ENCODE measurements around the gene PRKAR2A.
"Not testable (repeated sequence)": the region's sequence is repeated elsewhere in the genome, so short reads cannot be mapped to it uniquely, and the experiment has no call there.

The PRKAR2A gene

DNA sequence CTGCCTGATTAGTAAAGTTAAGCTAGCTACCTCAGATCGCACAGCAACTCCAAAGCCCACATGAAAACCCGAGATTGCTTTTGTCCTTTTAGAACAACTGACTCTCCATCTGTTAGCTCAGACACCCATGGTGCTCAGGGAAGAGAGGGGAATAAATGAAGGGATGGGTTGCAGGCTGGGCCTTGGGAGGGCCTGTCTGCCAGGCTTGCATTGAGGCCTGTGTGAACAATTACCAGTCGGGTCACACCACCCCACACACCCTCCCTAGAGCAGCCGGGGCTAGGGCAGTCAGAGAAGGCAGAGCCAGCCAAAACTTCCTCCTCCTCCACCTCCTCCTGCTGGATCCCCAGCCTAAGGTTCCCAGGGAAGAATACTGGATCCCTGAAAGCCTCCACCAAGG is 8.8 kb upstream of the PRKAR2A start:
- Mint-ChIP-seq H3K27ac (no peak overlapping the region), H3K4me1 (no peaks in the 10 kb centered on the region), H3K9me3 (no peaks in the 10 kb centered on the region), H3K36me3 (peaks cover 13% of the 10 kb centered on the region), H3K27me3 (no peaks in the 10 kb centered on the region), H3K4me3 (no peak overlapping the region)
- no peak for DNase-seq (ENCODE audit: low spot score in 2 of 2)
- ATAC-seq (ENCODE audit: low read depth), result no peak

GRCh38 chr3:48855681-48856447 is 8.2 kb upstream of the PRKAR2A start:
- no peak overlapping the region for H3K4me3 Mint-ChIP-seq
- no peak overlapping the region for H3K27ac Mint-ChIP-seq
- H3K36me3 Mint-ChIP-seq, result peaks cover 13% of the 10 kb centered on the region
- H3K9me3 Mint-ChIP-seq, result no peaks in the 10 kb centered on the region
- ATAC-seq (ENCODE audit: low read depth), result no peak
- H3K4me1 Mint-ChIP-seq, result no peaks in the 10 kb centered on the region
- DNase-seq (ENCODE audit: low spot score in 2 of 2), result no peak
- no peaks in the 10 kb centered on the region for H3K27me3 Mint-ChIP-seq

DNA sequence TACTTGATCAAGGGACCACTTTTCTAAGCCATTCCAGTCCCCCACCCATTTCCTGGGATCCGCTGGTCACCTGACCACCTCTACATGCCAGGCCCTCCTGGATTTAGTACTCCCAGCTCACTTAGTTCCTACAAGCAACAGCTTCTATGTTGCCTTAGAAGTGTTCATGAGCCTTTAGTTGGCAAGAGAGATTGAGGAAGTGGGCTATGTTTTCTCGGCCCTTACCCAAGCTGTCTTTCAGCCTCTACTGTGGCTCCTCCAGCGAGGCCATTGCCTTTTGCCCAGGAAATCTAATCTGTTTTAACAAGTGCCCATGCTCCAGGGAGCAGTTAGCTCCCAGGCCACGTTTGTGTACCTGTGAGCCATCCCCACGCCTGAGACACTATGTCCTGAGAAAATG is 4.5 kb upstream of the PRKAR2A start:
- Mint-ChIP-seq H3K4me3 (no peak overlapping the region), H3K27ac (no peak overlapping the region), H3K27me3 (no peaks in the 10 kb centered on the region), H3K36me3 (no peaks in the 10 kb centered on the region), H3K9me3 (no peaks in the 10 kb centered on the region), H3K4me1 (peaks cover 9% of the 10 kb centered on the region)
- no peak for DNase-seq (ENCODE audit: low spot score in 2 of 2)
- ATAC-seq (ENCODE audit: low read depth), result no peak

- Mint-ChIP-seq H3K4me3 (no peak overlapping the region), H3K4me1 (peaks cover 11% of the 10 kb centered on the region), H3K36me3 (no peaks in the 10 kb centered on the region), H3K27ac (no peak overlapping the region), H3K27me3 (no peaks in the 10 kb centered on the region), H3K9me3 (no peaks in the 10 kb centered on the region)
- DNase-seq (ENCODE audit: low spot score in 2 of 2) (no peak), ATAC-seq (ENCODE audit: low read depth) (no peak)
These were observed 3.7 kb upstream of the PRKAR2A start for GRCh38 chr3:48851407-48851806.

DNA sequence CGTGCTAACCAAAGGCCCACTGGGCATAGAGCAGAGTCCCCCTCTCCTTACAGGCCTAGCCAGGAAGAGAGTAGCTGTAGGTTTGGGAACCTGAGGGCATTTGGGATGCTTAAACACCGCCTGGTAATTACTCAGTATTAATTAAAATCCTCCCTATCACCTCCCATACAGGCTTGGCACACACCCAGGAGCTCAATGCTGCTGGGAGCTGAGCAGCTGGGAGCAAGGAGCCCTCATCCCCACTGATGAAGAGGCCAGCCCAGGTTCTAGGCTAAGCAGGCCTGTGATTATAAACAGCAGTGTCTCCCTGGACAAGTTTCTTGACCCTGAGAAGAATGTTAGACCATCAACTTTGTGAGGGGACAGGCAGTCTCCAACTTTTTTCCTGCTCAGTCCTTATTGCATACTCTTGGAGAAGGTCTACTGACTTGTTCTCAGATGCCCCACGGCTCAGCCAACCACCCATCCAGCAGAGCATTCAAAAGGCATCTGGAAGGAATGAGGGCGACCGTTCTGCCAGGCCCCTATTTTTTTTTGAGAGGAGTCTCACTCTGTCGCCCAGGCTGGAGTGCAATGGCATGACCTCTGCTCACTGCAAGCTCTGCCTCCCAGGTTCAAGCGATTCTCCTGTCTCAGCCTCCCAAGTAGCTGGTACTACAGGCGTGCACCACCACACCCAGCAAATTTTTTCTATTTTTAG is 1.3 kb upstream of the PRKAR2A start:
- ATAC-seq (ENCODE audit: low read depth), result no peak
- Mint-ChIP-seq H3K27me3 (no peaks in the 10 kb centered on the region), H3K4me1 (peaks cover 16% of the 10 kb centered on the region), H3K4me3 (peak overlapping the region; percentile 91), H3K9me3 (no peaks in the 10 kb centered on the region), H3K36me3 (no peaks in the 10 kb centered on the region), H3K27ac (no peak overlapping the region)
- DNase-seq (ENCODE audit: low spot score in 2 of 2), result no peak

DNA sequence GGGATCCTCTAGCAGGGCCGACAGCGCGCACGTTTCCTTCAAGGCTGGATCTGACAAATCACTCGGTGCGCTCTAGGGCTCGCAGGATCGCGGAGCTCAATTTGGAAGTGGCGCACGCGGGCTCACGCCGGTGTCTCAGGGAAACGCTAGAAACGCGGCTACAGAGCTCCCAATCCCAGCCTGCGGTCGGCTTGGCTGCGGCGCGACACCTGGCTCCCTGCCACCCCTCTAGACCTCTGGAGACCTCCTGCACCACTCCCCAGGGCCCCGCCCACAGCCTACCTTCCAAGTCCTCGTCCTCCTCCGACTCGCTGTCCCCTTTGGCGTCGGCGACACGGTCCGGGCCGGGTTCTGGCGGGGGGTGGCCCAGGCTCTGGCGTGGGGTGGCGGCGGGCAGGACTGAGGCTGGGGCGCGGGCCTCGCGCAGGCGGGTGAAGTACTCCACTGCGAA is 596 bp downstream of the PRKAR2A start:
- H3K36me3 Mint-ChIP-seq, result no peaks in the 10 kb centered on the region
- H3K27me3 Mint-ChIP-seq, result no peaks in the 10 kb centered on the region
- peak; percentile 26 to 52 for DNase-seq (ENCODE audit: low spot score in 2 of 2)
- H3K4me3 Mint-ChIP-seq, result peak overlapping the region; percentile 91
- H3K9me3 Mint-ChIP-seq, result no peaks in the 10 kb centered on the region
- H3K4me1 Mint-ChIP-seq, result peaks cover 19% of the 10 kb centered on the region
- peak overlapping the region; percentile 93 for H3K27ac Mint-ChIP-seq
- ATAC-seq (ENCODE audit: low read depth), result peak; percentile 43

DNA sequence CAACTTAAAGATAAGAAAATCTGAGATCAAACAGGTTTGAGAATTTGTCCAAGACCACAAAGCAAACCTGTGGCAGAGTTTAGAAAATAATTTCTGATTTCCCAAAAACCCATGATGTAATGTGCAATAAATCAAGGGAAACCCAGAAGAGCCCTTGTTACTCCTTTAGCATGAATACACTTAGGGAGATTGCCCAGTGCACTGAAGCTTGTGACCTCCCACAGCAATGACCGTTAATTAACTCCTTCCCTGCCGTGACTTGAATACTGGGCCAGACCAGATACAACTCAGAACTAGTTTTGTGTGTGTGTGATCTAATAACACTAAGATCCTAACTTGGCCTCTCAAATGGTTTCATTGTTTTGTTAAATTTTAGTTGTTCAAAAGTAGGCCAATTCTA is 2.5 kb downstream of the PRKAR2A start:
- peaks cover 20% of the 10 kb centered on the region for H3K4me1 Mint-ChIP-seq
- H3K27me3 Mint-ChIP-seq, result no peaks in the 10 kb centered on the region
- ATAC-seq (ENCODE audit: low read depth) (no peak), DNase-seq (ENCODE audit: low spot score in 2 of 2) (no peak)
- no peak overlapping the region for H3K27ac Mint-ChIP-seq
- H3K36me3 Mint-ChIP-seq, result no peaks in the 10 kb centered on the region
- H3K9me3 Mint-ChIP-seq, result no peaks in the 10 kb centered on the region
- peak overlapping the region; percentile 37 for H3K4me3 Mint-ChIP-seq

- Mint-ChIP-seq H3K9me3 (no peaks in the 10 kb centered on the region), H3K27ac (no peak overlapping the region), H3K4me3 (no peak overlapping the region), H3K36me3 (peaks cover 7% of the 10 kb centered on the region), H3K4me1 (peaks cover 12% of the 10 kb centered on the region), H3K27me3 (no peaks in the 10 kb centered on the region)
- no peak for DNase-seq (ENCODE audit: low spot score in 2 of 2)
- ATAC-seq (ENCODE audit: low read depth), result no peak
These were observed 10.5 kb downstream of the PRKAR2A start for GRCh38 chr3:48837163-48837562.

DNA sequence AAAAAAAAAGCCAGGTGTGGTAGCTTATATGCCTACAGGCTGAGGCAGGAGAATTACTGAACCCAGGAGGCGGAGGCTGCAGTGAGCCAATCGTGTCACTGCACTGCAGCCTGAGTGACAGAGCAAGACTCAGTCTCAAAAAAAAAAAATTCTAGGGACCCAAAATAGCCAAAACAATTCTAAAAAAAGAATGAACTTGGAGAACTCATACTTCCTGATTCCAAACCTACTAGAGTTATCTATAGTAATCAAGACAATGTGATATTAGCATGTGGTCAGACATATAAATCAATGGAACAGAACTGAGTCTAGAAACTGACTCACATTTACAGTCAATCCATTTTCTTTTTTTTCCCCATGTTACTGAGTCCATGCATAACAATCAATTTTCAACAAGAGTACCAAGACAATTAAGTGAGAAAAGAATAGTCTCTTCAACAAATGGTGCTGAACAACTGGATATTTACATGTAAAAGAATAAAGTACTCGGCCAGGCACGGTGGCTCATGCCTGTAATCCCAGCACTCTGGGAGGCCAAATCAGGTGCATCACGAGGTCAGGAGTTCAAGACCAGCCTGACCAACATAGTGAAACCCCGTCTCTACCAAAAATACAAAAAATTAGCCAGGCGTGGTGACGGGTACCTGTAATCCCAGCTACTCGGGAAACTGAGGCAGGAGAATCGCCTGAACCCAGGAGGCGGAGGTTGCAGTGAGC is 11.9 kb downstream of the PRKAR2A start:
- H3K9me3 Mint-ChIP-seq, result no peaks in the 10 kb centered on the region
- ATAC-seq (ENCODE audit: low read depth) (no peak), DNase-seq (ENCODE audit: low spot score in 2 of 2) (no peak)
- H3K27ac Mint-ChIP-seq, result no peak overlapping the region
- H3K4me3 Mint-ChIP-seq, result no peak overlapping the region
- H3K27me3 Mint-ChIP-seq, result no peaks in the 10 kb centered on the region
- H3K36me3 Mint-ChIP-seq, result peaks cover 7% of the 10 kb centered on the region
- H3K4me1 Mint-ChIP-seq, result peaks cover 11% of the 10 kb centered on the region

DNA sequence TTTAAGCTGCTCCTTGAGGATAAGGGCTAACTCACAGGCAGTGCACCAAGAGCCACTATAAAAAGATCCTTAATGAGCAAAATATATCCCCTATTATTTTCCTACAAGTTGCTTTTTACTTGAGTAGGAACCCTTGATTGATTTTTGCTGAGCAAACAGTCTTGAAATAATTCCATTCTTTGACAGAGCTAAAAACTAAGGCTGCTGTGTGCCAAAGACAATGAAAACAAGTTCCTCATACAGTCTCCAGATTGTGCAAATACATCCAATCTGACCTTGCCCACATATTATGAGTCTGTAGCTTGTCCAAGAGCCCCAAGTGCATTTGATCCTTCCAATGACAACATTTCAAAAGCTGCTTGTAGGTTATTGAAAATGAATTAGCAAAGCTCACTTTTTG is 15.0 kb downstream of the PRKAR2A start:
- peaks cover 4% of the 10 kb centered on the region for H3K36me3 Mint-ChIP-seq

GRCh38 chr3:48830715-48831114 is 17.0 kb downstream of the PRKAR2A start:
- Mint-ChIP-seq H3K27ac (no peak overlapping the region), H3K36me3 (peaks cover 2% of the 10 kb centered on the region), H3K27me3 (no peaks in the 10 kb centered on the region), H3K9me3 (no peaks in the 10 kb centered on the region), H3K4me1 (peaks cover 14% of the 10 kb centered on the region), H3K4me3 (no peak overlapping the region)
- DNase-seq (ENCODE audit: low spot score in 2 of 2), result no peak
- no peak for ATAC-seq (ENCODE audit: low read depth)

More for the DNA sequence above, 15.0 kb downstream of the PRKAR2A start:
- Mint-ChIP-seq H3K27me3 (no peaks in the 10 kb centered on the region), H3K4me3 (no peak overlapping the region), H3K9me3 (no peaks in the 10 kb centered on the region), H3K4me1 (peaks cover 9% of the 10 kb centered on the region), H3K27ac (no peak overlapping the region)
- DNase-seq (ENCODE audit: low spot score in 2 of 2) (no peak), ATAC-seq (ENCODE audit: low read depth) (no peak)

- not testable (repeated sequence) for H3K9me3 Mint-ChIP-seq; H3K4me3 Mint-ChIP-seq; H3K27ac Mint-ChIP-seq; H3K36me3 Mint-ChIP-seq; H3K27me3 Mint-ChIP-seq; ATAC-seq (ENCODE audit: low read depth); DNase-seq (ENCODE audit: low spot score in 2 of 2)
- H3K4me1 Mint-ChIP-seq, result peaks cover 14% of the 10 kb centered on the region
These were observed 18.1 kb downstream of the PRKAR2A start for GRCh38 chr3:48829525-48829924.

- H3K4me3 Mint-ChIP-seq; ATAC-seq (ENCODE audit: low read depth); H3K36me3 Mint-ChIP-seq; H3K27me3 Mint-ChIP-seq; H3K27ac Mint-ChIP-seq; H3K9me3 Mint-ChIP-seq; DNase-seq (ENCODE audit: low spot score in 2 of 2): not testable (repeated sequence)
- peaks cover 14% of the 10 kb centered on the region for H3K4me1 Mint-ChIP-seq
These were observed 19.8 kb downstream of the PRKAR2A start for GRCh38 chr3:48827874-48828273.

GRCh38 chr3:48826451-48826850 is 21.2 kb downstream of the PRKAR2A start:
- H3K4me1 Mint-ChIP-seq, result peaks cover 14% of the 10 kb centered on the region
- ATAC-seq (ENCODE audit: low read depth) (peak; percentile 89), DNase-seq (ENCODE audit: low spot score in 2 of 2) (no peak)
- H3K27ac Mint-ChIP-seq, result peak overlapping the region; percentile 4
- H3K9me3 Mint-ChIP-seq, result no peaks in the 10 kb centered on the region
- H3K27me3 Mint-ChIP-seq, result no peaks in the 10 kb centered on the region
- H3K4me3 Mint-ChIP-seq, result no peak overlapping the region
- peaks cover 2% of the 10 kb centered on the region for H3K36me3 Mint-ChIP-seq
